Stimulated activated naive CD8-positive, alpha-beta T cell treated with anti-CD3 and anti-CD28 coated beads, Interleukin-15, Interleukin-2, amounts not matched to agents 100 ng/mL and 50 ng/mL, for 24 hours (primary cell): Measurements from ENCODE around the gene VCY1B.
"Not testable (repeated sequence)": the region's sequence is repeated elsewhere in the genome, so short reads cannot be mapped to it uniquely, and the experiment has no call there.

Experiments
- H3K27ac Mint-ChIP-seq: one replicate; pipeline ENCODE4 v1.8.0; 2021; ENCODE audit warnings: mild to moderate bottlenecking, mixed read lengths
- H3K27me3 Mint-ChIP-seq: one replicate; pipeline ENCODE4 v1.8.0; 2021; ENCODE audit warnings: mixed read lengths
- H3K36me3 Mint-ChIP-seq: one replicate; pipeline ENCODE4 v1.8.0; 2021; ENCODE audit warnings: low read depth, mixed read lengths
- H3K4me1 Mint-ChIP-seq: one replicate; pipeline ENCODE4 v1.8.0; 2021; ENCODE audit warnings: low read depth, mixed read lengths
- H3K4me3 Mint-ChIP-seq: one replicate; pipeline ENCODE4 v1.8.0; 2021; ENCODE audit warnings: mild to moderate bottlenecking, mixed read lengths
- H3K9me3 Mint-ChIP-seq: one replicate; pipeline ENCODE4 v1.8.0; 2021; ENCODE audit warnings: mixed read lengths

The VCY1B gene

DNA sequence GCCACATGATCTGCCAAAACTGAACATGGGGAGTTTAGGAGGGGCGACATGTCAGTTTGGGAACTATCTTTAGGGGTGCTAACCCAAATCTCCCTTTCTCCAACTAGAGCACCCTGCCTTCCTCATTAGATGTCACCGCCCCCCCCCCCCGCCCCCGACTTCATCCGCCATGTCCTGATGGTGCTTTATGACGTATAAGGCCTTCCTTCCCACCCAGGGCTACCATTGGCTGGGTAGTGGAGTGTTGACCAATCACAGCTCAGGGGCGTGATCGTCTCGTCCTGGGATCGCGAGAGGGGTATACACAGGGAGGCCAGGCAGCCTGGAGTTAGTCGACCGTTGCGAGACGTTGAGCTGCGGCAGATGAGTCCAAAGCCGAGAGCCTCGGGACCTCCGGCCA lies at the start of gene VCY1B:
TSS of gene VCY1B (plus strand) at position 301 of the 400 bp plus-strand sequence. CDS start at position 364, 63 bp downstream.
- not testable (repeated sequence) for H3K4me1 Mint-ChIP-seq, H3K27ac Mint-ChIP-seq, H3K4me3 Mint-ChIP-seq, H3K36me3 Mint-ChIP-seq, H3K27me3 Mint-ChIP-seq, H3K9me3 Mint-ChIP-seq

DNA sequence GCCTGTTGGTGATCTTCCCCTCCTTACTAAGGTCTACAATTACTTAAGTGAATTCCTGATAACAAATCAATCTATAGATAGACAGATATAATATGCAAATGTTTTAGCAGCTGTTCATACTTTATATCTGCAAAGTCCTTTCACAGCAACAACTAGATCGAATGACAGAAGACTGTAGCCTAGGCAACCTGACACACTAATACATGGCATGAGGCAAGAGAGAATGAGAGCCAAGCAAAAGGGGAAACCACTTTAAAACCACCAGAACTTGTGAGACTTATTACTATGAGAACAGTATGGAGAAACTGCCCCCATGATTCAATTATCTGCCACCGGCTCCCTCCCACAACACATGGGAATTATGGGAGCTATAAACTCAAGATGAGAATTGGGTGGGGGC lies 44.1 kb upstream of the VCY1B start:
- H3K4me3 Mint-ChIP-seq, H3K9me3 Mint-ChIP-seq, H3K4me1 Mint-ChIP-seq, H3K27me3 Mint-ChIP-seq, H3K36me3 Mint-ChIP-seq, H3K27ac Mint-ChIP-seq: not testable (repeated sequence)

DNA sequence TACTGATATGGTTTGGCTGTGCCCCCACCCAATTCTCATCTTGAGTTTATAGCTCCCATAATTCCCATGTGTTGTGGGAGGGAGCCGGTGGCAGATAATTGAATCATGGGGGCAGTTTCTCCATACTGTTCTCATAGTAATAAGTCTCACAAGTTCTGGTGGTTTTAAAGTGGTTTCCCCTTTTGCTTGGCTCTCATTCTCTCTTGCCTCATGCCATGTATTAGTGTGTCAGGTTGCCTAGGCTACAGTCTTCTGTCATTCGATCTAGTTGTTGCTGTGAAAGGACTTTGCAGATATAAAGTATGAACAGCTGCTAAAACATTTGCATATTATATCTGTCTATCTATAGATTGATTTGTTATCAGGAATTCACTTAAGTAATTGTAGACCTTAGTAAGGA lies 25.6 kb upstream of the VCY1B start:
- H3K9me3 Mint-ChIP-seq, H3K4me3 Mint-ChIP-seq, H3K27ac Mint-ChIP-seq, H3K36me3 Mint-ChIP-seq, H3K4me1 Mint-ChIP-seq, H3K27me3 Mint-ChIP-seq: not testable (repeated sequence)

DNA sequence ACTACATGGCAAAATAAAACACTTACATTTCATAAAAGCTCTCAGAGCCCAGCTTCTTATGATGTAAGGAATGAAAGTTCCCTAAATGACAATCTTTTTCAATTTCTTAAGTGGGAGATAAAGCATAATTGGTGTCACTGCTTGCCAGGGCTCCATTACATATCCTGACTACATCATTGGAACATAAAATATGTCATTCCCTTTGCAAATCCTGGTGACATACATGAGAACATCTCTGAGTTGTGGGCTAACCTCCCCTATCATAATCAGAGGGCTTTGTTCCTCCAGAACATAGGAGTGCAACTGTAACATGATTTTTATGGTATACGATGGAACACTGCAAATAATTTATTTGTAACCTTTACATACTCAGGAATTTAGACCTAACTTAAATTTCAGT lies 29.9 kb downstream of the VCY1B start:
- H3K36me3 Mint-ChIP-seq: no peaks in the 10 kb centered on the region
- no peaks in the 10 kb centered on the region for H3K4me1 Mint-ChIP-seq
- H3K9me3 Mint-ChIP-seq: no peaks in the 10 kb centered on the region
- H3K27ac Mint-ChIP-seq: no peak overlapping the region
- H3K27me3 Mint-ChIP-seq: no peaks in the 10 kb centered on the region
- no peak overlapping the region for H3K4me3 Mint-ChIP-seq
